SK-N-SH (cell line): ENCODE results near the gene INPP5A. TPM values are rescaled to one million over a fixed set of nuclear protein-coding genes. Genes with fewer than 3 reads are reported as not detected.

ENCODE experiments used
- CTCF ChIA-PET: fragments of 300-600, 350-600 bp; formaldehyde crosslinking; extraction: SDS; loops from one replicate; lab custom pipeline; 2021; lab: Yijun Ruan, JAX
- POLR2A ChIA-PET: fragments of 350-600 bp; sonication (Branson Sonifier 250); formaldehyde crosslinking; extraction: SDS; loops from one replicate; lab custom pipeline; 2020; ENCODE audit warnings: antibody characterized with exemption, inconsistent platforms; lab: Yijun Ruan, JAX
- DNase-seq: peaks from one replicate; pipeline ENCODE4 v3.0.0; 2012
- H2AFZ ChIP-seq: fragments of 200-600 bp; sonication (generic); 2 replicates; pipeline ENCODE4 v1.8.1; 2016; ENCODE audit warnings: antibody characterized with exemption, mild to moderate bottlenecking, low read depth
- H3F3A ChIP-seq: fragments of 200-600 bp; sonication (generic); replicated peaks from 2 replicates; pipeline ENCODE3; 2016; ENCODE audit warnings: antibody characterized with exemption, mild to moderate bottlenecking; ENCODE audit not compliant: insufficient read depth
- H3K27ac ChIP-seq, 2 experiments: fragments of 200-500 bp in 1 of 2; fragments of 200-600 bp in 1 of 2; sonication (Bioruptor generic) in 1 of 2; sonication (generic), shearing (Covaris generic) in 1 of 2; 2 replicates each; pipeline versions ENCODE4 v1.5.1 to v1.6.1; 2014 to 2016; ENCODE audit warnings: low read depth in 2 of 2, inconsistent platforms in 1 of 2, low read length in 1 of 2, mild to moderate bottlenecking in 1 of 2, mixed read lengths in 1 of 2
- H3K27me3 ChIP-seq: fragments of 200-600 bp; sonication (generic), shearing (Covaris generic); 2 replicates; pipeline ENCODE4 v1.6.1; 2016; ENCODE audit warnings: mixed run types; ENCODE audit not compliant: insufficient read depth
- H3K36me3 ChIP-seq, 2 experiments: fragments of 200-500 bp in 1 of 2; fragments of 200-600 bp in 1 of 2; sonication (Bioruptor generic) in 1 of 2; sonication (generic) in 1 of 2; replicated peaks in 1 of 2; 2 replicates each; pipeline versions ENCODE3 to v1.5.1; 2014 to 2016; ENCODE audit warnings: low read length in 1 of 2, mild to moderate bottlenecking in 1 of 2; ENCODE audit not compliant: insufficient read depth in 2 of 2, control insufficient read depth in 1 of 2
- H3K4me1 ChIP-seq, 2 experiments: fragments of 200-500 bp in 1 of 2; fragments of 200-600 bp in 1 of 2; sonication (Bioruptor generic) in 1 of 2; sonication (generic), shearing (Covaris generic) in 1 of 2; 2 replicates each; pipeline versions ENCODE4 v1.5.1 to v1.6.1; 2014 to 2016; ENCODE audit warnings: low read depth in 1 of 2, low read length in 1 of 2, mixed run types in 1 of 2; ENCODE audit not compliant: insufficient read depth in 2 of 2, control insufficient read depth in 1 of 2
- H3K4me2 ChIP-seq: fragments of 200-600 bp; sonication (generic), shearing (Covaris generic); 2 replicates; pipeline ENCODE4 v1.6.1; 2017; ENCODE audit warnings: mixed run types
- H3K4me3 ChIP-seq, 2 experiments: fragments of 200-500 bp in 1 of 2; fragments of 200-600 bp in 1 of 2; sonication (Bioruptor generic) in 1 of 2; sonication (generic), shearing (Covaris generic) in 1 of 2; 2 replicates each; pipeline versions ENCODE4 v1.5.1 to v1.8.1; 2014 to 2016; ENCODE audit warnings: low read depth in 2 of 2, inconsistent platforms in 1 of 2, low read length in 1 of 2, mild to moderate bottlenecking in 1 of 2, mixed read lengths in 1 of 2, moderate library complexity in 1 of 2
- H3K79me2 ChIP-seq: fragments of 200-600 bp; sonication (generic); 2 replicates; pipeline ENCODE4 v1.8.1; 2017; ENCODE audit warnings: mild to moderate bottlenecking; ENCODE audit not compliant: insufficient read depth
- H3K9ac ChIP-seq: fragments of 200-600 bp; sonication (generic); 2 replicates; pipeline ENCODE4 v1.6.1; 2017; ENCODE audit warnings: mixed run types
- H3K9me2 ChIP-seq: fragments of 200-600 bp; sonication (generic); 2 replicates; pipeline ENCODE4 v1.6.1; 2017; ENCODE audit warnings: mixed run types
- H3K9me3 ChIP-seq: fragments of 200-600 bp; sonication (generic); 2 replicates; pipeline ENCODE4 v1.6.1; 2017; ENCODE audit warnings: mixed run types, mild to moderate bottlenecking, moderate library complexity
- H4K20me1 ChIP-seq: fragments of 200-600 bp; sonication (generic); 2 replicates; pipeline ENCODE4 v1.6.1; 2017; ENCODE audit warnings: mild to moderate bottlenecking, mixed run types; ENCODE audit not compliant: insufficient read depth
- ELF1 ChIP-seq: IDR thresholded peaks from 2 replicates; pipeline ENCODE4 v1.4.0; 2012
- EZH2phosphoT487 ChIP-seq: fragments of 200-600 bp; sonication (generic); IDR thresholded peaks from 2 replicates; pipeline ENCODE4 v1.6.1; 2017; ENCODE audit warnings: low read depth, mixed run types, mild to moderate bottlenecking, antibody characterized with exemption, moderate library complexity, borderline replicate concordance
- FOSL2 ChIP-seq: IDR thresholded peaks from 2 replicates; pipeline ENCODE4 v1.4.0; 2012; ENCODE audit warnings: low read depth, mild to moderate bottlenecking, moderate library complexity, borderline replicate concordance
- FOXM1 ChIP-seq: IDR thresholded peaks from 2 replicates; pipeline ENCODE4 v1.4.0; 2012; ENCODE audit warnings: low read depth, mild to moderate bottlenecking
- GATA2 ChIP-seq: sonication (generic); formaldehyde crosslinking; IDR thresholded peaks from 2 replicates; pipeline ENCODE4 v1.5.0; 2020; ENCODE audit warnings: mild to moderate bottlenecking, missing genetic modification reagents
- JUND ChIP-seq: IDR thresholded peaks from 2 replicates; pipeline ENCODE4 v1.4.0; 2012
- MEF2A ChIP-seq: IDR thresholded peaks from 2 replicates; pipeline ENCODE4 v1.4.0; 2012; ENCODE audit warnings: low read depth, borderline replicate concordance
- POLR2AphosphoS5 ChIP-seq: IDR thresholded peaks from 2 replicates; pipeline ENCODE4 v1.6.1; 2012; ENCODE audit warnings: low read depth, low read length
- RAD21 ChIP-seq: IDR thresholded peaks from 2 replicates; pipeline ENCODE4 v1.6.1; 2012; ENCODE audit warnings: mild to moderate bottlenecking, low read length
- RCOR1 ChIP-seq: fragments of 150-350 bp; IDR thresholded peaks from 2 replicates; pipeline ENCODE4 v1.6.1; 2017; ENCODE audit warnings: antibody characterized with exemption, low read length
- RXRA ChIP-seq: IDR thresholded peaks from 2 replicates; pipeline ENCODE4 v1.4.0; 2012; ENCODE audit warnings: low read depth, mild to moderate bottlenecking, borderline replicate concordance
- SMC3 ChIP-seq: IDR thresholded peaks from 2 replicates; pipeline ENCODE4 v1.6.1; 2012; ENCODE audit warnings: low read depth, low read length, improper control_type of control experiment
- TAF1 ChIP-seq: IDR thresholded peaks from 2 replicates; pipeline ENCODE4 v1.6.1; 2012; ENCODE audit warnings: low read depth, mild to moderate bottlenecking, low read length, moderate library complexity, borderline replicate concordance
- WGBS: methylation state at CpG from one replicate; pipeline ENCODE4 v1.1.6; 2017; ENCODE audit warnings: low lambda C conversion rate; 5-methylcytosine and 5-hydroxymethylcytosine counted together
- polyA plus RNA-seq, 3 experiments: library from polyadenylated mRNA; depleted of rRNA; stranded (reverse); fragments of >200 nt; gene quantifications; 2 replicates each; pipeline ENCODE4 v1.2.3, GENCODE V29; 2012
- TF ChIP-seq, protein P1 (sequence below): fragments of 150-350 bp; IDR thresholded peaks from 2 replicates; pipeline ENCODE4 v1.6.1; 2017; ENCODE audit warnings: antibody characterized with exemption, low read length, low read depth, borderline replicate concordance

The INPP5A gene
- polyA plus RNA-seq, 1 of the 3 experiments (the other 2 are of a cell fraction) = 12.0 TPM

DNA sequence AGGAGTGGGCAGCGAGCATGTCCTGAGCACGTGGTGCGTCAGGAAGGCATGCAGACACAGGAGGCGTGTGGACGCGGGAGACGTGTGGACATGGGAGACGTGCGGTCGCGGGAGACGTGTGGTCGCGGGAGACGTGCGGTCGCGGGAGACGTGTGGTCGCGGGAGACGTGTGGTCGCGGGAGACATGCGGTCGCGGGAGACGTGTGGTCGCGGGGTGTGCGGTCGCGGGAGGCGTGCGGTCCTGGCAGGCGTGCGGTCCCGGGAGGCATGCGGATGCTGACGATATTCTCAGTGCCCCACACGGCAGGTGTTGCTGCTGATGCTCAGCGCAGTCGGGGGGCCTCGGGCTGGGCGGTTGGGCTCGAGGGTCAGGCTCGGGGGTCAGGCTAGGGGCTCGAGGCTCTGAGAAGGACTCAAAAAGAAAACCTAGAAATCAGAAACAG is 154.1 kb downstream of the INPP5A start:
- DNase-seq = no peak
- no peak overlapping the region for H2AFZ ChIP-seq
- no peaks in the 10 kb centered on the region for H3K27me3 ChIP-seq
- no peaks in the 10 kb centered on the region for H3K9me2 ChIP-seq
- no peak for TF ChIP-seq RXRA
- TF ChIP-seq RAD21 = no peak
- TF ChIP-seq FOSL2 = no peak
- TF ChIP-seq ELF1 = no peak
- no peak for TF ChIP-seq RCOR1
- TF ChIP-seq, all 33 proteins: peak for 0
- no peak overlapping the region for H3K4me2 ChIP-seq
- H3K36me3 ChIP-seq = peaks cover 0 to 2% of the 10 kb centered on the region in 2 experiments
- H3F3A ChIP-seq = no peaks in the 10 kb centered on the region
- H3K27ac ChIP-seq = no peak overlapping the region
- CTCF ChIA-PET = no interaction called here
- H3K4me3 ChIP-seq = no peak overlapping the region
- no peaks in the 10 kb centered on the region for H4K20me1 ChIP-seq
- POLR2A ChIA-PET = no interaction called here
- H3K79me2 ChIP-seq = no peaks in the 10 kb centered on the region
- H3K9me3 ChIP-seq = 0 out of 2 replicates have a peak, but pooled peaks cover 4% of the 10 kb centered on the region
- H3K9ac ChIP-seq = no peak overlapping the region
- no peaks in the 10 kb centered on the region; a peak in 1 of 4 replicates for H3K4me1 ChIP-seq
- WGBS = 97% methylated on average over 48 of the region's 48 CpGs

DNA sequence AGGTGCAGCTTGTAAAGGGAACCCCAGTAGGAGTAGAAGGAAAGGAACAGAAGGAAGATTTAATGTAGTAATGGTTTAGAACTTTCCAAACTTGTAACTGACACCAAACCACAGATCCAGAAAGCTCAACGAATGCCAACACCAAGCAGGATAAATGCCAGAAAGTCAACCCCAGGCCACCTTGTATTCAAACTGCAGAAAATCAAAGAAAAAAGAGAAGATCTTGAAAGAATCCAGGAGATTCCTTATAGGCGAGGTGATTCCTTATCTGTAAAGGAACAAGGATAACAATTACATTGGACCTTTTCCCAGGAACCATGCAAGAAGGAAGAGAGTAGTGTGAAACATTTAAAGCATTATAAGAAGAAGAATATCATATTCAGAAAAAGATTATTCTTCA is 154.7 kb downstream of the INPP5A start:
- Histone ChIP-seq H3K4me2 (no peak overlapping the region), H3K27me3 (no peaks in the 10 kb centered on the region), H3K36me3 (peaks cover 0 to 2% of the 10 kb centered on the region in 2 experiments), H3K4me1 (no peaks in the 10 kb centered on the region; a peak in 1 of 4 replicates)
- no peak for TF ChIP-seq EZH2phosphoT487
- TF ChIP-seq, protein P1, sequence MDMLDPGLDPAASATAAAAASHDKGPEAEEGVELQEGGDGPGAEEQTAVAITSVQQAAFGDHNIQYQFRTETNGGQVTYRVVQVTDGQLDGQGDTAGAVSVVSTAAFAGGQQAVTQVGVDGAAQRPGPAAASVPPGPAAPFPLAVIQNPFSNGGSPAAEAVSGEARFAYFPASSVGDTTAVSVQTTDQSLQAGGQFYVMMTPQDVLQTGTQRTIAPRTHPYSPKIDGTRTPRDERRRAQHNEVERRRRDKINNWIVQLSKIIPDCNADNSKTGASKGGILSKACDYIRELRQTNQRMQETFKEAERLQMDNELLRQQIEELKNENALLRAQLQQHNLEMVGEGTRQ = no peak
- no peak for TF ChIP-seq TAF1
- no peak for TF ChIP-seq FOSL2
- no peak for TF ChIP-seq POLR2AphosphoS5
- TF ChIP-seq JUND = no peak
- TF ChIP-seq GATA2 (CRISPR knock-in tag) = no peak
- TF ChIP-seq FOXM1 = no peak
- TF ChIP-seq RAD21 = no peak
- TF ChIP-seq MEF2A = no peak
- no peak for TF ChIP-seq SMC3
- TF ChIP-seq, all 33 proteins: peak for 0
- H3K9me3 ChIP-seq = 0 out of 2 replicates have a peak, but pooled peaks cover 4% of the 10 kb centered on the region
- no peaks in the 10 kb centered on the region for H3K79me2 ChIP-seq
- no peak overlapping the region for H2AFZ ChIP-seq
- H3F3A ChIP-seq = no peaks in the 10 kb centered on the region
- H3K27ac ChIP-seq = no peak overlapping the region
- no peak for DNase-seq
- ChIA-PET CTCF (interaction anchor here (1.4 kb wide), 1 partner anchor 38 kb away, joined by 5 read pairs; no protein-coding TSS in a partner anchor), POLR2A (no interaction called here)
- no peaks in the 10 kb centered on the region for H3K9me2 ChIP-seq
- H3K9ac ChIP-seq = no peak overlapping the region
- 94% methylated on average over 2 of the region's 2 CpGs for WGBS
- no peaks in the 10 kb centered on the region for H4K20me1 ChIP-seq
- no peak overlapping the region for H3K4me3 ChIP-seq
